Kasumi-1 (cell line): ENCODE data around the gene C1orf232.
A peak's percentile ranks its signal among the peaks of the same experiment; 100 is the strongest.

ENCODE experiments used
- DNase-seq, 2 experiments: peaks; one replicate each; lab custom pipeline; 2025; lab: John Stamatoyannopoulos, UW

C1orf232 gene

GRCh38 chr1:26168410-26169197, at the start of gene C1orf232:
Gene C1orf232, minus strand, starts transcription at chr1:26168963. Its CDS starts 464 bp downstream, at chr1:26168499.
- no peak for DNase-seq

- DNase-seq: no peak
Observed at GRCh38 chr1:26215246-26215645, 46.5 kb upstream of the C1orf232 start.

GRCh38 chr1:26213335-26213905, 44.7 kb upstream of the C1orf232 start:
- DNase-seq: no peak

GRCh38 chr1:26212726-26213125, 44.0 kb upstream of the C1orf232 start:
- no peak for DNase-seq

GRCh38 chr1:26210147-26210870, 41.5 kb upstream of the C1orf232 start:
- no peak for DNase-seq

GRCh38 chr1:26203642-26204318, 35.0 kb upstream of the C1orf232 start:
- DNase-seq: no peak

- DNase-seq: no peak
Observed at GRCh38 chr1:26200413-26200812, 31.6 kb upstream of the C1orf232 start.

- no peak for DNase-seq
Observed at GRCh38 chr1:26197813-26198212, 29.1 kb upstream of the C1orf232 start.

- no peak for DNase-seq
Observed at GRCh38 chr1:26197301-26197700, 28.5 kb upstream of the C1orf232 start.

- no peak for DNase-seq
Observed at GRCh38 chr1:26195805-26196204, 27.0 kb upstream of the C1orf232 start.

- DNase-seq: no peak
Observed at GRCh38 chr1:26191739-26192138, 23.0 kb upstream of the C1orf232 start.

GRCh38 chr1:26190373-26190987, 21.7 kb upstream of the C1orf232 start, which contains the start of gene CATSPER4:
Gene CATSPER4, plus strand, starts transcription at chr1:26190602. Its CDS starts 26 bp downstream, at chr1:26190628.
- peak; percentile 28 to 38 for DNase-seq

GRCh38 chr1:26189751-26190275, 21.1 kb upstream of the C1orf232 start:
- no peak for DNase-seq

- DNase-seq: no peak
Observed at GRCh38 chr1:26189331-26189730, 20.6 kb upstream of the C1orf232 start.

GRCh38 chr1:26188477-26188876, 19.7 kb upstream of the C1orf232 start:
- no peak for DNase-seq

- DNase-seq: no peak
Observed at GRCh38 chr1:26187882-26188281, 19.1 kb upstream of the C1orf232 start.

- DNase-seq: no peak
Observed at GRCh38 chr1:26184883-26185282, 16.1 kb upstream of the C1orf232 start.

- no peak for DNase-seq
Observed at GRCh38 chr1:26184086-26184485, 15.3 kb upstream of the C1orf232 start.

GRCh38 chr1:26182383-26182696, 13.6 kb upstream of the C1orf232 start:
- DNase-seq: no peak

- DNase-seq: no peak
Observed at GRCh38 chr1:26181586-26182382, 13.0 kb upstream of the C1orf232 start.

- no peak for DNase-seq
Observed at GRCh38 chr1:26180010-26180506, 11.3 kb upstream of the C1orf232 start.
